Prostate gland (tissue), 2 donors: ENCODE data around the gene TBX15. TPM values are rescaled to one million over a fixed set of nuclear protein-coding genes. Genes with fewer than 3 reads are reported as not detected.

Experiments
- DNase-seq: peaks from one replicate; pipeline ENCODE4 v3.0.0-alpha.2; 2019; ENCODE audit warnings: low spot score
- H3K27ac ChIP-seq, 2 donors: fragments of 200-600 bp; sonication (generic); 2 replicates each; pipeline ENCODE4 v1.5.1; 2017 to 2019
- H3K27me3 ChIP-seq: fragments of 200-600 bp; sonication (generic); replicated peaks from 2 replicates; pipeline ENCODE4 v1.5.1; 2019; ENCODE audit not compliant: insufficient read depth
- H3K36me3 ChIP-seq, 2 donors: fragments of 200-600 bp; sonication (generic); 1 replicate in 1 of 2; 2 replicates in 1 of 2; pipeline versions ENCODE4 v1.5.1 to v1.8.1; 2017 to 2019
- H3K4me1 ChIP-seq: fragments of 200-600 bp; sonication (generic); replicated peaks from 2 replicates; pipeline ENCODE4 v1.5.1; 2019
- H3K4me3 ChIP-seq, 2 donors: fragments of 200-600 bp; sonication (generic); 2 replicates each; pipeline ENCODE4 v1.5.1; 2017 to 2019
- H3K9me3 ChIP-seq: fragments of 200-600 bp; sonication (generic); 2 replicates; pipeline ENCODE4 v1.5.1; 2017
- POLR2A ChIP-seq: fragments of 450-650 bp; IDR thresholded peaks from one replicate; pipeline ENCODE4 v1.6.1; 2016; ENCODE audit warnings: antibody characterized with exemption, mild to moderate bottlenecking
- POLR2AphosphoS5 ChIP-seq: sonication (generic); formaldehyde crosslinking; IDR thresholded peaks from one replicate; pipeline ENCODE4 v1.6.1; 2017; ENCODE audit warnings: antibody characterized with exemption
- WGBS: methylation state at CpG from one replicate; pipeline ENCODE4 v1.1.5; 2018; 5-methylcytosine and 5-hydroxymethylcytosine counted together
- intact Hi-C: fragments of 100-400 bp; cut with DNase I; formaldehyde crosslinking; loops from one replicate; pipeline ENCODE4 v1.14.2; 2022
- total RNA-seq, 2 donors: library from RNA; depleted of rRNA; stranded (reverse); fragments of >200 nt; gene quantifications; one replicate each; pipeline ENCODE4 v1.1.0, GENCODE V29; 2016
- TF ChIP-seq, protein P1 (sequence below), 4 experiments: fragments of 200-600 bp in 2 of 4; fragments of 450-650 bp in 2 of 4; sonication (generic) in 2 of 4; IDR thresholded peaks; 1 replicate in 3 of 4; 2 replicates in 1 of 4; pipeline ENCODE4 v1.5.1; 2016 to 2019; ENCODE audit warnings: antibody characterized with exemption in 4 of 4, mild to moderate bottlenecking in 2 of 4, moderate library complexity in 2 of 4

TBX15 gene
- total RNA-seq, 2 donors from 2014 or later, result 0.40 to 0.87 TPM

DNA sequence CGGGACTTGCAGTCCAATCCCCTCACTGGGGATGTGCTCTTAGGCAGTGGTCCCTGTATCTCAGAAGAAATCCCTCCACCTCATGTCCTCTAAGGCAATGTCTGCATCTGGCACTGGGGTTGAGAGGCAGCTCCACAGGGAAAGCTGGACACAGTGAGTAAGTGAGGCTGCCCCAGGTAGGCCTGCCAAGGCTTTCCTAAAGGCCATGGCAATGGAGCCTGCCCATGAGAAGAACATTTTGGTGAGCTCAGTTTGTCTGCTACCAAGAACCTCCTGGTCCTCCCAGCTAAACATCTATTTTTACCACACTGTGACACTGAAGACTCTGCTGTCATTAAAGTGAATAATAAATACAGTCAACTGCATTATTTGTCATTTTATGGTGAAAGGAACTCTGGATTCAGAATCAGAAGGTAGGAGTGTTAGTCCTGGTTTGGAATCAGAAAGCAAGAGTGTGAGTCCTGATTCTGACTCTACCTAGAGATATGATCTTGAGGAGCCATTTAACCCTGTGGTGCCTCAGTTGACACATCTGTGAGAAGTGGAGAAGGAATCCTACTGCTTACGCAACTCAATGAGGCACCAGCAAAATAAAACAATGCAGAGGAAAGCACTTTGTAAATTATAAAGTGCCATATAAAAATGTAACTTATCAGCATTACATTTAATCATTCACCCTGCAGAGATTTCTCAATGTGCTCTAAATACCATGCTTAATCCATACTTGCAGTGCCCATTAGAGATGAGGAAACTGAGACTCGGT, 41.0 kb downstream of the TBX15 start:
- H3K4me3 ChIP-seq, result no peak overlapping the region
- H3K36me3 ChIP-seq, result no peaks in the 10 kb centered on the region
- H3K27me3 ChIP-seq, result no peaks in the 10 kb centered on the region
- no peaks in the 10 kb centered on the region for H3K4me1 ChIP-seq
- H3K9me3 ChIP-seq, result no peaks in the 10 kb centered on the region
- no peak for DNase-seq
- 91% methylated on average over 3 of the region's 3 CpGs for WGBS
- TF ChIP-seq POLR2A, result no peak
- TF ChIP-seq, protein P1, sequence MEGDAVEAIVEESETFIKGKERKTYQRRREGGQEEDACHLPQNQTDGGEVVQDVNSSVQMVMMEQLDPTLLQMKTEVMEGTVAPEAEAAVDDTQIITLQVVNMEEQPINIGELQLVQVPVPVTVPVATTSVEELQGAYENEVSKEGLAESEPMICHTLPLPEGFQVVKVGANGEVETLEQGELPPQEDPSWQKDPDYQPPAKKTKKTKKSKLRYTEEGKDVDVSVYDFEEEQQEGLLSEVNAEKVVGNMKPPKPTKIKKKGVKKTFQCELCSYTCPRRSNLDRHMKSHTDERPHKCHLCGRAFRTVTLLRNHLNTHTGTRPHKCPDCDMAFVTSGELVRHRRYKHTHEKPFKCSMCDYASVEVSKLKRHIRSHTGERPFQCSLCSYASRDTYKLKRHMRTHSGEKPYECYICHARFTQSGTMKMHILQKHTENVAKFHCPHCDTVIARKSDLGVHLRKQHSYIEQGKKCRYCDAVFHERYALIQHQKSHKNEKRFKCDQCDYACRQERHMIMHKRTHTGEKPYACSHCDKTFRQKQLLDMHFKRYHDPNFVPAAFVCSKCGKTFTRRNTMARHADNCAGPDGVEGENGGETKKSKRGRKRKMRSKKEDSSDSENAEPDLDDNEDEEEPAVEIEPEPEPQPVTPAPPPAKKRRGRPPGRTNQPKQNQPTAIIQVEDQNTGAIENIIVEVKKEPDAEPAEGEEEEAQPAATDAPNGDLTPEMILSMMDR (IDR thresholded peaks at IDR 0.05), result no peak
- no peak for TF ChIP-seq POLR2AphosphoS5
- no peak overlapping the region for H3K27ac ChIP-seq
- intact Hi-C loops, result no loop called here

DNA sequence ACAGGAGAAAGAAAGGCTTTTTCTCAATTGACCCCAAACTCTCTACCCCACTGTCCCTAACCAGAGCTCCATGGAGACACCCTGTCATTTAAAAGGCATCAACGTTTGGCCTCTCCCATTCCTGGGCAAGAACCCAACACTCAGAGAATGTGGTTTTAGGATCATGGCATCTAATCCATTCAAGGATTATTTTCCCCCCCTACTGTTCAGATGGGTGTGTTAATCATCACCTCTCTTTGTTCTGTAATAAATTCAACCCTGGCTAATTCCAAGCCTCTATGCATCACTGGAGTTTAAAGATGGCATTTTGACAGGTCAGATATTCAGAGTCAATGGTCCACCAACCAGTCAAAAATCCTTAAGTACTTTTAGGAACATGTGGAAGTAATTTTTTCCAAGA, 42.7 kb downstream of the TBX15 start:
- intact Hi-C loops, result no loop called here
- no peaks in the 10 kb centered on the region for H3K27me3 ChIP-seq
- no peaks in the 10 kb centered on the region for H3K4me1 ChIP-seq
- H3K9me3 ChIP-seq, result no peaks in the 10 kb centered on the region
- no peak overlapping the region for H3K27ac ChIP-seq
- H3K36me3 ChIP-seq, result no peaks in the 10 kb centered on the region
- DNase-seq, result no peak
- 17% methylated on average over 1 of the region's 1 CpG for WGBS
- no peak overlapping the region for H3K4me3 ChIP-seq
- no peak for TF ChIP-seq POLR2AphosphoS5
- TF ChIP-seq, protein P1 (IDR thresholded peaks at IDR 0.05), result no peak
- no peak for TF ChIP-seq POLR2A

DNA sequence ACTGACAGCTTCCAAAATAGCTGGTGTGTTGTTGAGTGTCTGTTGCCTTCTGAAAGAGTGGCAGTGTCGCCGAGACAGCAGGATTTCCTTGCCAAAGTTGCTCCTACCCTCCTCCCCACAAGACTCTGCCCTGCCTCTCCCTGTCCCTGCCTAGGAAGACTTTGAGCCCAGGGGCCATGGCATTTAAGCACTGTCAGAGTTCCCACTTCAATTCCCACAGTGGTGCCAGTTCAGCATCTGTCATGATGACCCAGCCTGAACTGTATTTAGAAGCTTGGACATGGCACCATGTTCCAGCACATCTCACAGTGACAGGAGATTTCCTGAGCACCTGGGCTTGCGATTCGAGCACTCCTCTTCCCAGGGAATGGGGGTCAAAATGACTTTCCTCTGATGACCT, 43.6 kb downstream of the TBX15 start:
- intact Hi-C loops, result no loop called here
- no peak overlapping the region for H3K4me3 ChIP-seq
- no peaks in the 10 kb centered on the region for H3K9me3 ChIP-seq
- H3K27me3 ChIP-seq, result no peaks in the 10 kb centered on the region
- H3K36me3 ChIP-seq, result no peaks in the 10 kb centered on the region
- DNase-seq, result no peak
- H3K4me1 ChIP-seq, result no peaks in the 10 kb centered on the region
- H3K27ac ChIP-seq, result no peak overlapping the region
- whole genome bisulfite sequencing, result 73% methylated on average over 4 of the region's 4 CpGs
- TF ChIP-seq, protein P1 (IDR thresholded peaks at IDR 0.05), result no peak
- TF ChIP-seq POLR2AphosphoS5 (no peak), POLR2A (no peak)

DNA sequence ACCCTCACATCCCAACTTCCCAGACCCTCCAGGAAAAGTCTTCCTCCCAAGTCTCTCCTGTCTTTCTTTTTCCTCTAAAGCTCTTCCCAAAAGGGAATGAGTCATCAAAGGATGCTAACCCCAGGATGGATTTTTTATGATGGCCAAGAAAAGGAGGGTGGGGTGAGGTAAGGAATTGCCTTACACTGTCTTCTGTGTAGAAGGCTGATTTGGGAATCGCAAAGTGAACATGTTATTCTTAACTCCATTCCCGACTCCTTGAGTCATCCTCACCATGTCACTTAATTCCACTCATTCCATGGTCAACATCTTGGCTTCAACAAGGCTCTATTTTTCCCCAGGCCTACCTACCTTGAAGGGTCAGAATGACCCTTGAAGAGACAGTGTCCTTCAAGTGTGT, 44.0 kb downstream of the TBX15 start:
- Histone ChIP-seq H3K4me3 (no peak overlapping the region), H3K4me1 (no peaks in the 10 kb centered on the region), H3K27ac (no peak overlapping the region), H3K36me3 (no peaks in the 10 kb centered on the region), H3K9me3 (no peaks in the 10 kb centered on the region), H3K27me3 (no peaks in the 10 kb centered on the region)
- no peak for TF ChIP-seq POLR2AphosphoS5
- TF ChIP-seq, protein P1 (IDR thresholded peaks at IDR 0.05), result no peak
- TF ChIP-seq POLR2A, result no peak
- WGBS, result 98% methylated on average over 2 of the region's 2 CpGs
- no peak for DNase-seq
- intact Hi-C loops, result no loop called here

DNA sequence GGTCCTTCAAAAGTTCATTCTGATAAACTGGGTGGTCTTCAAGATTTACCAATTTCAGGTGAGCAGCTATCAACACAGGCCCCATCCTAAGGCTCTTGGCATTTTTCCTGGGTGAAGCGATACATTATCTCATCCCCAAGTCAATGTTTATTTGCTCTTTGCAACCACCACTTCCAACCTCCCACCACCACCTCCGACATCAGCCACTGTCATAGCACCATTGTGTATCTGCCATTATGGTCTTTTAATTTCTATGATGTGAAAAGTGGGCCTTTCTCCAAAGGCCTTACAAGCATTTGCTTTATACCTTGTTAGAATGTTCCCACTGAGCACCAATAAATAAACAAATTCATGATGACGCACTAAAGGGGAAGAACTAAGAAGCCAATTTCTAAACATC, 47.2 kb downstream of the TBX15 start:
- no peaks in the 10 kb centered on the region for H3K9me3 ChIP-seq
- DNase-seq, result no peak
- TF ChIP-seq POLR2AphosphoS5 (no peak), POLR2A (no peak)
- TF ChIP-seq, protein P1 (IDR thresholded peaks at IDR 0.05), result no peak
- no peaks in the 10 kb centered on the region for H3K27me3 ChIP-seq
- no peak overlapping the region for H3K27ac ChIP-seq
- intact Hi-C loops, result no loop called here
- WGBS, result 61% methylated on average over 3 of the region's 3 CpGs
- H3K4me3 ChIP-seq, result no peak overlapping the region
- H3K36me3 ChIP-seq, result no peaks in the 10 kb centered on the region
- no peaks in the 10 kb centered on the region for H3K4me1 ChIP-seq
